DMS 273 treated with DMSO at 0.1 percent for 48 hours (cell line): ENCODE results near the gene ADSS1.
A peak's percentile ranks its signal among the peaks of the same experiment; 100 is the strongest.

Source experiments
- DNase-seq: peaks from one replicate; lab custom pipeline; 2025; lab: John Stamatoyannopoulos, UW

The ADSS1 gene

DNA sequence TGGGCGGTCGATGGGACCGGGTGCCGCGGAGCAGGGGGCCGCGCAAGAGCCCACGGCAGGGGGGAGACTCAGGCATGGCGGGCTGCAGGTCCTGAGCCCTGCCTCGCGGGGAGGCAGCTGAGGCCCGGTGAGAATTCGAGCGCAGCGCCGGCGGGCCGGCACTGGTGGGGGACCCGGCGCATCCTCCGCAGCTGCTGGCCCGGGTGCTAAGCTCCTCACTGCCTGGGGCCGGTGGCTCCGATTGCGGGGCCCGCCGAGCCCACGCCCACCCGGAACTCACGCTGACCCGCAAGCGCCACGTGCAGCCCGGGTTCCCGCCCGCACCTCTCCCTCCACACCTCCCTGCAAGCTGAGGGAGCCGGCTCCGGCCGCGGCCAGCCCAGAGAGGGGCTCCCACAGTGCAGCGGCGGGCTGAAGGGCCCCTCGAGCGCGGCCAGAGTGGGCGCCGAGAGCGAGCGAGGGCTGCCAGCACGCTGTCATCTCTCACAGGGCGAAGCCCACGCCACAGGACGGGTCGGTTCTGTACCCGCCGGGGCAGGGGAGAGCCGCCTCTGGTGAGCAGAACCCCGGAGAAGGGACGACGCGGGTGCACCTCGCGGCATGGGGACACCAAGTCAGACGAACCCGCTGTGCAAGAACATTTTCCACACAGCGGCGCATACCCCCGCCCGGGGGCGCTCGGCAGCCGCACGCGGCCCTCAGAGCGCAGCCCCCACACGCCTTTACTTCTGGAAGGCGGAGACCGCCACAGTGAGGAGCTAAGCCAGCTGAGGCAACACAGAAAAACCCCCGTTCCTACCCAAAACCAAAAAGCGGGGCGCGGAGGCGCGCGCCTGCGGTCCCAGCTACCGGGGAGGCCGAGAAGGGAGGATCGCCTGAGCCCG lies 27.8 kb downstream of the ADSS1 start:
- DNase-seq, result no peak

GRCh38 chr14:104752423-104752734 lies 28.4 kb downstream of the ADSS1 start:
- no peak for DNase-seq

- peak; percentile 99 for DNase-seq
Measured at GRCh38 chr14:104752735-104753527, 28.9 kb downstream of the ADSS1 start, which contains the start of gene SIVA1. Gene SIVA1, plus strand, starts transcription at chr14:104753147. Its CDS starts 55 bp downstream, at chr14:104753202.

DNA sequence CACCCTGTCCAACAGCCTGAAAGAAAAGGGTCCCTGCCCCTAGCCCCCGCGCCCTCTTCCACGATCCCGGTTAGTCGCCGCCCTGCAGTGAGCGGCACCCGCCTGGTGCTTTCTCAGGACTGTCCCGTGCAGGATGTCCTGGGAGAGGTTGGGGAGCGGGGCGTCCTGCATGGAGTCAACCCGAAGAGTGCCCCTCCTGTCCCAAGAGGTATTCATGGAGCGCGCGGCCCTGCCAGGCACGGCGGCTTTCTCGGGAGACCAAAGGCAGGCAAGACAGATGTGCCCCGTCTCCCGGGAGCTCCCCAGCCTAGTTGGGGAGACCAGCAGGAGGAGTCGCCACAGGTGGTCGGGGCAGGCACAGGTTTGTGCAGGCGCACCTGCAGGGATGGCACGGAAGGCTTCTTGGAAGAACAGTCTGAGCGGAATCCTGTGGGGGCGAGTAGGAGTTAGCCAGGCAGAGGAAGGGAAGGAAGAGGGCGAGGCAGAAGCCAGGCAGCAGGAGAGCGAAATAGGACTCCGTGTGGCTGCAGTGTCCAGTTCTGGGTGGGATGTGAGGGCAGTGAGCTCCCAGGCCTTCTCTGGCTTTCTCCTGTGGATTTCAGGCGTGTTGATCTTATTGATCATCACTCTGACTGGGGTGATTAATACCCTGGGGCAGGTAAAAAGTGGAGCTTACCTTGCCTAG lies 29.6 kb downstream of the ADSS1 start:
- no peak for DNase-seq

DNA sequence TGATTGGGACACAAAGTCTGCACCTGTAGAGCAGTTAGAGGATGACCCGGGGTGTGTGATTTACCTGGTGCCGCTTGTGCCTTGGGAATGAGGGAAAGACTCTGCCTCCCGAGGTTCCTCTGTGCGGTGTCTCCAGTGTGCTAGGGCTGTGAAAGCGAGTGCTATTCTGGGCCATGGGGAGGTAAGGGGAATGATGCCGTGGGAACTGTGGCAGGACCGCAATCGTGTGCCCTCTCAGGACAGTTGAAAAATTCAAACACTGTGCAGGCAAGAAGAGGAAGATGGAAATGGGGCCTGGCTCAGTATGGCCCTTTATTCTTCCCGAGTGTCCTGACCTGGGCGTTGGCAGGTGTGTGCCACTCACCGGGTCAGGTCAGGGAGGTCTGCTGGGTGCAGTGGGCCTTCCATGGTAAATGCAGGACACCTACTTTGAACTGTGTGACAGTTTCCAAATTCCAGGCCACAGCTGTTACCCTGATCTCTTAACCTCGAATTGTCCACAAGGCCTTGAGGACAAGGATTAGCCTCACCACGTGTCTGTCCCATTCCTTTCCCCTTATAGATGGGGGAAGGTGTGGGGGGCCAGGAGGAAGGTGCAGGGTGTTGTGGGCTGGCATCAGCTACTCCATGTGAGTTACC lies 30.3 kb downstream of the ADSS1 start:
- no peak for DNase-seq

- DNase-seq, result no peak
Measured at GRCh38 chr14:104755621-104756020, 31.6 kb downstream of the ADSS1 start.

- DNase-seq, result no peak
Measured at GRCh38 chr14:104756477-104757237, 32.6 kb downstream of the ADSS1 start.

DNA sequence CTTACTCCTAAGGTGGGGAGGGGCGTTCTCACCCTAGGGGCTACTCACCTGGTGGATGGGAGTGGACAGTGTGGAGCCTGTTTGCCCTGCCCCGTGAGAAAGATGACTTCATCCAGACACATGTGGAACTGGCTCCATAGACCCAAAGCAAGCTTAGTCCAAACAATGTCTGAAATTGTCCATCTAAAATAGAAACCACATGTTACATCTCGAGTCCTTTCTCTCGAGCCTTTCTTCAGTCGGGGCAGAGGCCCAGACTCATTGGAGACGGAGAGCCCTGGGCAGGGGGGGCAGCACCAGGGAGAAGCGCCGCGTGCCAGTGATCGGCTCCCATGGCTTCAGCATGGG lies 33.2 kb downstream of the ADSS1 start:
- DNase-seq, result no peak

- DNase-seq, result no peak
Measured at GRCh38 chr14:104757681-104758392, 33.8 kb downstream of the ADSS1 start.

DNA sequence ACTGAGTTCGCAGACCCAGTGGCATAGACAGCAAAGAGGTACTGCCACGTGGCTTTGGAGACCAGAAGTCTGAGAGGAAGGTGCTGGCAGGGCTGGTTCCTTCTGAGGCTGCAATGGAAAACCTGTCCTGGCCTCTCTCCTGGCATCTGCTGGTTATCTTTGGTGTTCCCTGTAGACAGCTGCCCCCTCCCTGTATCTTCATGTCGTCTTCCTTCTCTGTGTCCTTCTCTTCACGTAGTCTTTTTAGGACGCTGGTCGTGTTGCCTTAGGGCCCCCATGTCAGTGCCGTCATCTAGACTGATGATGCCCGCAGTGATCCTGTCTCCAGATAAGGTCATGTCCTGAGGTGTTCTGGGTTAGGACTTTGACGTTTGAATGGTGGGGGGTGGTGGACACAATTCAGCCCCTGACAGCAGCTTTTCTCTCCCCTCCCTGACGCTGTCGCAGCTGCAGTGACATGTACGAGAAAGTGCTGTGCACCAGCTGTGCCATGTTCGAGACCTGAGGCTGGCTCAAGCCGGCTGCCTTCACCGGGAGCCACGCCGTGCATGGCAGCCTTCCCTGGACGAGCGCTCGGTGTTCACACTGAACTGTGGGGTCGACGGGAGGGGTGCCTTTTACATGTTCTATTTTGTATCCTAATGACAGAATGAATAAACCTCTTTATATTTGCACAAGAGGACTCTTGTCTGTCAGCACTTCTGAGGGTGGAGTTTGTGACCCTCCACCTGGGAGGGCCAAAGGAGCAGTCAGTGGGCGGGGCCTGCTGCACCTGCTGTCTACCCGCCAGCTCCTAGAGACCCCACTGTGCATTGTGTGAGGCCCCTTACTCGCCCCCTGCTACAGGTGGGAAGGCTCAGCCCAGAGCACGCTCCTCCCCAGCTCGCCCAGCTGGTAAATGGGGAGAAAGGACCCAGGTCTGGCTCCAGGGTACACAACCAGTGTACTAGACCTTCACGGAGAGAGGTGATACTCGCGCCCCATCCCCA lies 35.2 kb downstream of the ADSS1 start:
- DNase-seq, result no peak

- no peak for DNase-seq
Measured at GRCh38 chr14:104765517-104765916, 41.5 kb downstream of the ADSS1 start.

DNA sequence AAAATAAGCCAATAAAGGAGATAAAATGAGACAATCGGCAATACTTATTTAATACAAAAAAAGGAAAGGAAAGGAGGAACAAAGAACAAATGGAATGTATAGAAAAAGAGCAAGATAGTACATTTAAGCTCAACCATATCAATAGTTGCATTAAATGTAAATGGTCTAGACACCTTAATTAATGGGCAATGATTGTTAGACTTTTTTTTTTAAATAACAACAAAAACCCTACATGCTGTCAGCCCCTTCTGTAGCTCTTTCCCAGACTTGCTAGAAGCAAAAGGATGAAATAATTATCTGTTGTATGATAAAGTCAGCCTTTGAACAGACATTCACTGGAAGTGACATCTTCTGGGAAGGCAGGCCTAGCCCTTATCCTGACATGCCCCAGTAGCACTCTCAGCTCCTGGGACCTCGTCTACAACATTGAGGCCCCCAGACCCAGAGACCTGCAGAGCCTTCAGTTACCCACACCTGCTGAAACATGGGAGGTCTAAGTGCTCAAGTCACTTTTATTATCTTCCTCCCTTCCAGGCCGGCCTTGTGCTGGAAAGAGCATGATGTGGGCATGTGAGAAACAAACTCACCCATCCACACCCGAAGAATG lies 42.3 kb downstream of the ADSS1 start:
- DNase-seq, result no peak

- no peak for DNase-seq
Measured at GRCh38 chr14:104766863-104767633, 43.0 kb downstream of the ADSS1 start.

DNA sequence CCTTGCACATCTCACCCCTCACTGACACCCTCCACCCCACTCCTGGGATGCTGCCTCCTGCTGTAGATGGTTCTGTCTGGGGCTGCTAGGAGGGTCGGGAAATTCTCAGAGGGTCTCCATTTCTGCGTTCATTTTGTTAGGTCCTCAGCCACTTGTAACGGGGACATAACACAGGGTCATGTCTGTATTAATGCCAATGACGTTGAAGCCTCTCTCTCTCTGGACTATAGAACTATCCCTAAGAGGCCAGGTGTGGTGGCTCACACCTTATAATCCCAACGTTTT lies 43.5 kb downstream of the ADSS1 start:
- DNase-seq, result no peak

- DNase-seq, result peak; percentile 55
Measured at GRCh38 chr14:104768437-104769323, 44.7 kb downstream of the ADSS1 start.

DNA sequence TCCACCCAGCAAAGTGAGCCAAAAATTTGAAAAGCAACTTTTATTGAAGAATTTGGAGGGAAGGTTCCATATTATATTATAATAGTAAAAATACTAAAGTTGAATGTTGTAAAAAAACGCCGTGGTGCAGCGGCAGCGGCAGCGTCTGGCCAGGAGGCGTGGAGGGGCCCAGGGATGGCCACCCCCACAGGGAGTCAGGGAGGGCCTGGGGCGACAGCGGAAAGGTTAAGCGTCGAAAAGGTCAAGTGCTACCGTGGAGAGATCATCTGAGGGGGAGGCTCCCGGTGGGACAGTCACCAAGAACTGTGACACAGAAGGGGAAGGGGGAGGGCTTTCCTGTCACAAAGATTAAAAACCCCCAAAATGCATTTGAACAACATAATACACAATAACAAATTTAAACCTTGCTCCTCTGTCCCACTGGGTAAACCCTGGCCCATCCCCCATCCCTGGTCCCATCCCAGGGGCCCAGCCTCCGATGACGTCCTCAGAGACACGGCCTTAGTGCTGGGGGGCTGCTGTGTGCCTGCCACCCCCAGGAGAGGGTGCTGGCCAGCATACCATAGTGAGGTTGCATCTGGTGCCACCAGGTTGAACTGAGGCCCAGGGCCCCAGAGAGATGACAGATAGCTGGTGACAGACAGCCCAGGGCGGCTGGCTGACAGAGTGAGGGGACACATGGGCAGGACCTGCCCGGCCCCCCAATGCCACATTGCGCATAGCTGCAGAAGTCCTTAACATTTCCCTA lies 45.5 kb downstream of the ADSS1 start:
- DNase-seq, result no peak

DNA sequence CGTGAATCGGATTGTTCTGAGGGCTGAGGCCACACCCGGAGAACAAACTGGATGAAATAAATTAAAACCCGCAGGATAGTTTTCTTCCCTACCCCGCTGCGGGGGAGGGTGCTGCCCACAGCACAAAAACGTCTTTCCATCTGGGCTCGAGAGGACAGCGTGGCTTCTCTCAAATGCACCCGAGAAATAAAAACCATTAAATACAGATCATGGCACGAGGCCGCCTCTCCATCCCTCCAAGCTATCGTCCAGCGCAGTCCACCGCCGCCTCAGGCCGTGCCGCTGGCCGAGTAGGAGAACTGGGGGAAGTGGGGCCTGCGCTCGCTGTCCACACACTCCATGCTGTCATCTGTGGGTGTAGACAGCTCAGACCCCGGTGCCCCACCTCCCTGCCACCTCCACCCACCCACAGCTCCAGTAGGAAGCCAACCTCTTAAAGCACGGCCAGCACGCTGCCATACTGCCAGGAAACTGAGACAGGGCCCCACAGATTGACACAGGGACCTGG lies 46.1 kb downstream of the ADSS1 start:
- DNase-seq, result no peak
